ENCODE measurements around the gene RNF5.

Gene RNF5

DNA sequence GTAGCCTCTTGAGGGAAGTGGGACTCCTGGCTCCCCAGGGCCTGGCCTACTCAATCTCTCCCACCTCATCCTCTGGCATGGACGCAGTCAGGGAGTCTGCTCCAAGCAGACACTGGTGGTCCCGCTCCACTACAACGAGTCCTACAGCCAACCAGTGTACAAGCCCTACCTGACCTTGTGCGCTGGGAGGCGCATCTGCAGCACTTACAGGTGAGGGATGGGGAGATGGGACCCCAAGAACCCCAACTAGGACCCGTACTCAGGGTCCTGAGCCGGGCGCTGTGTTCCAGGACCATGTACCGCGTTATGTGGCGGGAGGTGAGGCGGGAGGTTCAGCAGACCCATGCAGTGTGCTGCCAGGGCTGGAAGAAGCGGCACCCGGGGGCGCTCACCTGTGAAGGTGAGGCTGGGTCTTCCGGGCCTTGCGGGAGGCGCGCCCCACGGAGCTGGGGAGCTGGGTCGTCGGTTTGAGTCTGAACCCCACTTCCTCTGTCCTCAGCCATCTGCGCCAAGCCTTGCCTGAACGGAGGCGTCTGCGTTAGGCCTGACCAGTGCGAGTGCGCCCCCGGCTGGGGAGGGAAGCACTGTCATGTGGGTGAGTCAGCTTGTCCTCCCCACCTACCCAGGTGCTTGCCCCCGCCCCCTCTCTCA is 11.7 kb upstream of the RNF5 start:
- Histone ChIP-seq H3F3A (ENCODE audit: insufficient read depth, low read length) (no peaks in the 10 kb centered on the region), H3K27me3 (replicated peaks; ENCODE audit: insufficient read depth, low read length) (no peaks in the 10 kb centered on the region), H3K9me2 (replicated peaks; ENCODE audit: insufficient read depth, low read length) (no peaks in the 10 kb centered on the region), H3K9ac (ENCODE audit: low read length) (no peak overlapping the region), H3K27ac (ENCODE audit: low read length) (no peak overlapping the region), H4K20me1 (ENCODE audit: insufficient read depth, low read length) (no peaks in the 10 kb centered on the region), H3K36me3 (replicated peaks; ENCODE audit: insufficient read depth, low read length) (no peaks in the 10 kb centered on the region), H3K4me3 (ENCODE audit: low read length) (no peak overlapping the region), H2AFZ (ENCODE audit: low read length) (no peak overlapping the region), H3K4me1 (ENCODE audit: low read length) (no peaks in the 10 kb centered on the region), H3K9me3 (replicated peaks; ENCODE audit: insufficient read depth, low read length) (no peaks in the 10 kb centered on the region), H3K4me2 (ENCODE audit: low read depth, low read length) (no peak overlapping the region), H3K79me2 (ENCODE audit: low read length) (no peaks in the 10 kb centered on the region)
- no peak for DNase-seq
- no peak for TF ChIP-seq EZH2phosphoT487 (IDR thresholded peaks at IDR 0.05; ENCODE audit: low read length)
- TF ChIP-seq EZH2 (optimal IDR thresholded peaks at IDR 0.05; ENCODE audit: low read depth, low read length), result no peak
- TF ChIP-seq, protein P1, sequence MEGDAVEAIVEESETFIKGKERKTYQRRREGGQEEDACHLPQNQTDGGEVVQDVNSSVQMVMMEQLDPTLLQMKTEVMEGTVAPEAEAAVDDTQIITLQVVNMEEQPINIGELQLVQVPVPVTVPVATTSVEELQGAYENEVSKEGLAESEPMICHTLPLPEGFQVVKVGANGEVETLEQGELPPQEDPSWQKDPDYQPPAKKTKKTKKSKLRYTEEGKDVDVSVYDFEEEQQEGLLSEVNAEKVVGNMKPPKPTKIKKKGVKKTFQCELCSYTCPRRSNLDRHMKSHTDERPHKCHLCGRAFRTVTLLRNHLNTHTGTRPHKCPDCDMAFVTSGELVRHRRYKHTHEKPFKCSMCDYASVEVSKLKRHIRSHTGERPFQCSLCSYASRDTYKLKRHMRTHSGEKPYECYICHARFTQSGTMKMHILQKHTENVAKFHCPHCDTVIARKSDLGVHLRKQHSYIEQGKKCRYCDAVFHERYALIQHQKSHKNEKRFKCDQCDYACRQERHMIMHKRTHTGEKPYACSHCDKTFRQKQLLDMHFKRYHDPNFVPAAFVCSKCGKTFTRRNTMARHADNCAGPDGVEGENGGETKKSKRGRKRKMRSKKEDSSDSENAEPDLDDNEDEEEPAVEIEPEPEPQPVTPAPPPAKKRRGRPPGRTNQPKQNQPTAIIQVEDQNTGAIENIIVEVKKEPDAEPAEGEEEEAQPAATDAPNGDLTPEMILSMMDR (IDR thresholded peaks at IDR 0.05; ENCODE audit: low read length), result no peak

DNA sequence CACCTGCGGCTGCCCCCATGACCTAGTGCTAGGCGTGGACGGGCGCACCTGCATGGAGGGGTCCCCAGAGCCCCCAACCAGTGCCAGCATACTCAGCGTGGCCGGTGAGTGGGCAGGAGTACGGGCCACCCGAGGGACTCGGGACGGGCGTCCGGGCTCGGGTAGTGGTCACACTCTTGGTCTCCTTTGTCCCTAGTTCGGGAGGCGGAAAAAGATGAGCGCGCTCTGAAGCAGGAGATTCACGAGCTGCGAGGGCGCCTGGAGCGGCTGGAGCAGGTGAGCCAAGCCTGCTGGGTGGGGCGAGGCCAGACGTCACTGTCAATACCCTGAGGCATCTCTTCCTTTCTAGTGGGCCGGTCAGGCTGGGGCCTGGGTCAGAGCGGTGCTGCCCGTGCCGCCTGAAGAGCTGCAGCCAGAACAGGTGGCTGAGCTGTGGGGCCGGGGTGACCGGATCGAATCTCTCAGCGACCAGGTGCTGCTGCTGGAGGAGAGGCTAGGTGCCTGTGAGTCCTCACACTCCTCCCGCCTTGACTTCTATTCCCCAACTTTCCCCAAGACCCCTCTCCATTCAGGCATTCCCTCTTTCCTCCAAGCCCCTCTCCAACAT is 10.9 kb upstream of the RNF5 start:
- Histone ChIP-seq H3K9me3 (replicated peaks; ENCODE audit: insufficient read depth, low read length) (no peaks in the 10 kb centered on the region), H3K27me3 (replicated peaks; ENCODE audit: insufficient read depth, low read length) (no peaks in the 10 kb centered on the region), H3F3A (ENCODE audit: insufficient read depth, low read length) (no peaks in the 10 kb centered on the region), H3K36me3 (replicated peaks; ENCODE audit: insufficient read depth, low read length) (no peaks in the 10 kb centered on the region), H3K4me3 (ENCODE audit: low read length) (no peak overlapping the region), H4K20me1 (ENCODE audit: insufficient read depth, low read length) (no peaks in the 10 kb centered on the region), H3K79me2 (ENCODE audit: low read length) (no peaks in the 10 kb centered on the region), H2AFZ (ENCODE audit: low read length) (no peak overlapping the region), H3K4me2 (ENCODE audit: low read depth, low read length) (no peak overlapping the region), H3K27ac (ENCODE audit: low read length) (no peak overlapping the region), H3K4me1 (ENCODE audit: low read length) (no peaks in the 10 kb centered on the region), H3K9me2 (replicated peaks; ENCODE audit: insufficient read depth, low read length) (no peaks in the 10 kb centered on the region), H3K9ac (ENCODE audit: low read length) (no peak overlapping the region)
- TF ChIP-seq, protein P1 (IDR thresholded peaks at IDR 0.05; ENCODE audit: low read length), result no peak
- TF ChIP-seq EZH2phosphoT487 (IDR thresholded peaks at IDR 0.05; ENCODE audit: low read length) (no peak), EZH2 (optimal IDR thresholded peaks at IDR 0.05; ENCODE audit: low read depth, low read length) (no peak)
- no peak for DNase-seq

DNA sequence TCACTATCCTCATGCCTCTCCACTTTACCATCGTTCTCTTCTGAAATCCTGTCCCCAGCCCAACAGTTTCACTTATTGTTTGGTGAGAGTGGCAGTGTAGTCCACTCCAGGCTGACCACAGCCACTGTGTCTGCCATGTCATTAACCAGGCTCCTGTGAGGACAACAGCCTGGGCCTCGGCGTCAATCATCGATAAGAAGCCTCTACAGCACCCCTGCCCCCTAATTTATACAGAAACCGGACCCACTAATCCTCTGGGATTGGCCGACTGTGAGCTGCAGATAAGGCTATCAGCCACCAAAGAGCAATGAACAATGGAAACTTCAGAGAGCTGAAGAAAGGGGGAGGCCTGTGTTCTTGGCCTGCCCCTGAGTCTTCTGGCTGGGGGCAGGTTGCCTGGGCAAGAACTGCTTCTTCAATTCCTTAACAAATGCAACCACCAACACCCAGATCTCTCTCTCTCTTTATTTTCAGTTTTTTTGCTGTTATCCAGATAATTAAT is 10.4 kb upstream of the RNF5 start:
- H3K36me3 ChIP-seq (replicated peaks; ENCODE audit: insufficient read depth, low read length), result no peaks in the 10 kb centered on the region
- no peak for DNase-seq
- no peak overlapping the region for H3K9ac ChIP-seq (ENCODE audit: low read length)
- no peak overlapping the region for H2AFZ ChIP-seq (ENCODE audit: low read length)
- H3K79me2 ChIP-seq (ENCODE audit: low read length), result no peaks in the 10 kb centered on the region
- no peaks in the 10 kb centered on the region for H3K4me1 ChIP-seq (ENCODE audit: low read length)
- no peak overlapping the region for H3K4me2 ChIP-seq (ENCODE audit: low read depth, low read length)
- no peaks in the 10 kb centered on the region for H3K9me2 ChIP-seq (replicated peaks; ENCODE audit: insufficient read depth, low read length)
- H4K20me1 ChIP-seq (ENCODE audit: insufficient read depth, low read length), result no peaks in the 10 kb centered on the region
- H3K4me3 ChIP-seq (ENCODE audit: low read length), result no peak overlapping the region
- H3K27ac ChIP-seq (ENCODE audit: low read length), result no peak overlapping the region
- H3K9me3 ChIP-seq (replicated peaks; ENCODE audit: insufficient read depth, low read length), result no peaks in the 10 kb centered on the region
- H3F3A ChIP-seq (ENCODE audit: insufficient read depth, low read length), result no peaks in the 10 kb centered on the region
- TF ChIP-seq, protein P1 (IDR thresholded peaks at IDR 0.05; ENCODE audit: low read length), result no peak
- no peak for TF ChIP-seq EZH2phosphoT487 (IDR thresholded peaks at IDR 0.05; ENCODE audit: low read length)
- no peak for TF ChIP-seq EZH2 (optimal IDR thresholded peaks at IDR 0.05; ENCODE audit: low read depth, low read length)
- H3K27me3 ChIP-seq (replicated peaks; ENCODE audit: insufficient read depth, low read length), result no peaks in the 10 kb centered on the region

Measured in MM.1S (cell line).